IMR-90 (cell line): ENCODE measurements around the gene ZNFX1. TPM values are rescaled to one million over a fixed set of nuclear protein-coding genes. Genes with fewer than 3 reads are reported as not detected.

Source experiments
- ATAC-seq: fragments of 200-7000 bp; cut with Tn5 transposase; 2 replicates; pipeline ENCODE4 v1.9.1; 2020; ENCODE audit warnings: low read depth, mild to moderate bottlenecking, moderate library complexity
- BruUV-seq: library from RNA; stranded (reverse); fragments of 400-500 nt; replicated peaks from 2 replicates; lab custom pipeline; 2021; lab: Mats Ljungman, UMichigan
- CTCF ChIA-PET: fragments of 300-600 bp; formaldehyde crosslinking; extraction: SDS; loops from one replicate; lab custom pipeline; 2021; ENCODE audit warnings: antibody characterized with exemption; lab: Yijun Ruan, JAX
- POLR2A ChIA-PET: fragments of 300-600 bp; sonication (Branson Sonifier 250); formaldehyde crosslinking; loops from one replicate; lab custom pipeline; 2022; ENCODE audit warnings: antibody characterized with exemption; ENCODE audit not compliant: unreplicated experiment; lab: Charles Lee
- DNase-seq: peaks from one replicate; pipeline ENCODE4 v3.0.0; 2013
- H2AFZ ChIP-seq: replicated peaks from 2 replicates; pipeline ENCODE3; 2013; ENCODE audit warnings: low read length, mild to moderate bottlenecking; ENCODE audit not compliant: poor library complexity
- H2AK5ac ChIP-seq: 2 replicates; pipeline ENCODE4 v1.6.1; 2013; ENCODE audit warnings: low read depth, low read length, inconsistent platforms
- H2AK9ac ChIP-seq: replicated peaks from 2 replicates; pipeline ENCODE3; 2013; ENCODE audit warnings: mild to moderate bottlenecking, low read depth, low read length, moderate library complexity; ENCODE audit not compliant: poor library complexity
- H2BK120ac ChIP-seq: 2 replicates; pipeline ENCODE4 v1.6.1; 2013; ENCODE audit warnings: low read depth, low read length, inconsistent platforms
- H2BK15ac ChIP-seq: 3 replicates; pipeline ENCODE4 v1.6.1; 2013; ENCODE audit warnings: low read depth, low read length, inconsistent platforms
- H2BK20ac ChIP-seq: 2 replicates; pipeline ENCODE4 v1.6.1; 2013; ENCODE audit warnings: low read depth, mild to moderate bottlenecking, inconsistent platforms, low read length, moderate library complexity
- H2BK5ac ChIP-seq: 2 replicates; pipeline ENCODE4 v1.6.1; 2013; ENCODE audit warnings: mild to moderate bottlenecking, low read depth, low read length, inconsistent platforms; ENCODE audit not compliant: poor library complexity, severe bottlenecking
- H3K14ac ChIP-seq: replicated peaks from 2 replicates; pipeline ENCODE4 v1.6.1; 2013; ENCODE audit warnings: low read depth, low read length, inconsistent platforms
- H3K18ac ChIP-seq: 2 replicates; pipeline ENCODE4 v1.6.1; 2013; ENCODE audit warnings: low read depth, low read length, control low read depth
- H3K23ac ChIP-seq: 2 replicates; pipeline ENCODE4 v1.6.1; 2013; ENCODE audit warnings: low read depth, low read length, inconsistent platforms
- H3K27ac ChIP-seq: 2 replicates; pipeline ENCODE4 v1.5.1; 2013; ENCODE audit warnings: mild to moderate bottlenecking, control low read depth, low read length; ENCODE audit not compliant: insufficient read depth
- H3K27me3 ChIP-seq: 2 replicates; pipeline ENCODE4 v1.6.1; 2013; ENCODE audit warnings: low read length; ENCODE audit not compliant: control insufficient read depth, insufficient read depth
- H3K36me3 ChIP-seq: 2 replicates; pipeline ENCODE4 v1.6.1; 2013; ENCODE audit warnings: low read length, mixed read lengths; ENCODE audit not compliant: control insufficient read depth, insufficient read depth
- H3K4ac ChIP-seq: 2 replicates; pipeline ENCODE4 v1.6.1; 2013; ENCODE audit warnings: low read depth, low read length, inconsistent platforms
- H3K4me1 ChIP-seq: 2 replicates; pipeline ENCODE4 v1.6.1; 2013; ENCODE audit warnings: low read length, mixed read lengths; ENCODE audit not compliant: control insufficient read depth, insufficient read depth
- H3K4me2 ChIP-seq: 2 replicates; pipeline ENCODE4 v1.6.1; 2013; ENCODE audit warnings: low read depth, mild to moderate bottlenecking, control low read depth, low read length, moderate library complexity
- H3K4me3 ChIP-seq: 2 replicates; pipeline ENCODE4 v1.5.1; 2013; ENCODE audit warnings: low read depth, mild to moderate bottlenecking, control low read depth, low read length, moderate library complexity; ENCODE audit not compliant: insufficient read depth
- H3K56ac ChIP-seq: 2 replicates; pipeline ENCODE4 v1.6.1; 2013; ENCODE audit warnings: low read length, inconsistent platforms; ENCODE audit not compliant: insufficient read depth; ENCODE audit errors: extremely low read depth
- H3K79me1 ChIP-seq, 2 experiments: 2 replicates each; pipeline ENCODE4 v1.6.1; 2013; ENCODE audit warnings: low read length in 2 of 2, inconsistent platforms in 1 of 2, low read depth in 1 of 2
- H3K9ac ChIP-seq: 2 replicates; pipeline ENCODE4 v1.6.1; 2013; ENCODE audit warnings: low read depth, low read length, control low read depth
- H3K9me1 ChIP-seq: 2 replicates; pipeline ENCODE4 v1.6.1; 2013; ENCODE audit warnings: low read length, inconsistent platforms; ENCODE audit not compliant: insufficient read depth
- H3K9me3 ChIP-seq: 2 replicates; pipeline ENCODE4 v1.6.1; 2013; ENCODE audit warnings: low read length; ENCODE audit not compliant: control insufficient read depth, insufficient read depth
- H4K20me1 ChIP-seq: 2 replicates; pipeline ENCODE4 v1.6.1; 2013; ENCODE audit warnings: low read length, inconsistent platforms; ENCODE audit not compliant: insufficient read depth
- H4K5ac ChIP-seq: 2 replicates; pipeline ENCODE4 v1.6.1; 2013; ENCODE audit warnings: mild to moderate bottlenecking, low read depth, low read length, control low read depth
- H4K8ac ChIP-seq, 2 experiments: 2 replicates each; pipeline ENCODE4 v1.6.1; 2013; ENCODE audit warnings: low read depth in 2 of 2, low read length in 2 of 2, control low read depth in 1 of 2, inconsistent platforms in 1 of 2
- H4K91ac ChIP-seq: 2 replicates; pipeline ENCODE4 v1.6.1; 2013; ENCODE audit warnings: low read depth, low read length, inconsistent platforms; ENCODE audit not compliant: insufficient read depth
- CEBPB ChIP-seq: IDR thresholded peaks from 2 replicates; pipeline ENCODE4 v1.6.1; 2012; ENCODE audit warnings: low read depth, low read length, improper control_type of control experiment
- MAZ ChIP-seq: IDR thresholded peaks from 2 replicates; pipeline ENCODE4 v1.6.1; 2012; ENCODE audit warnings: low read depth, mild to moderate bottlenecking, low read length, improper control_type of control experiment, moderate library complexity, borderline replicate concordance
- RAD21 ChIP-seq: IDR thresholded peaks from 2 replicates; pipeline ENCODE4 v1.6.1; 2012; ENCODE audit warnings: low read length, improper control_type of control experiment
- RFX5 ChIP-seq: IDR thresholded peaks from 2 replicates; pipeline ENCODE4 v1.8.0; 2012; ENCODE audit warnings: low read depth, mild to moderate bottlenecking, low read length, moderate library complexity
- whole genome bisulfite sequencing, 2 experiments: methylation state at CpG; one replicate each; pipeline versions ENCODE4 v1.1.5 to v1.1.7; 2013; ENCODE audit warnings: missing lambda C conversion rate in 2 of 2; ENCODE audit not compliant: insufficient read length in 1 of 2; ENCODE audit errors: extremely low coverage in 2 of 2; 5-methylcytosine and 5-hydroxymethylcytosine counted together
- dilution Hi-C: fragments of 300-500 bp; cut with HindIII; formaldehyde crosslinking; loops from one replicate; pipeline ENCODE4 v1.14.3; 2018; ENCODE audit warnings: low sequenced_read_pairs; ENCODE audit not compliant: unreplicated experiment
- in situ Hi-C: fragments of 300-500 bp; cut with MboI; formaldehyde crosslinking; loops from 3 replicates; pipeline ENCODE4 v1.14.3; 2019; ENCODE audit warnings: low sequenced_read_pairs, inconsistent platforms, mixed read lengths
- intact Hi-C: fragments of 100-400 bp; cut with micrococcal nuclease; formaldehyde crosslinking; loops from 2 replicates; pipeline ENCODE4 v1.10.0; 2022
- polyA plus RNA-seq, 3 experiments: library from polyadenylated mRNA; depleted of rRNA; stranded (reverse); fragments of >200 nt; gene quantifications; 2 replicates each; pipeline ENCODE4 v1.2.3, GENCODE V29; 2012; ENCODE audit warnings: low replicate concordance in 1 of 3
- total RNA-seq: library from RNA; depleted of rRNA; stranded (reverse); fragments of >200 nt; gene quantifications from 2 replicates; pipeline ENCODE4 v1.2.3, GENCODE V29; 2012

The ZNFX1 gene
- total and polyA plus RNA-seq, 2 of the 4 experiments (the other 2 are of a cell fraction), result 10.9 to 60.9 TPM

- in situ Hi-C loops, result no loop called here
- H3K14ac ChIP-seq, result peak overlapping the region; percentile 96; the same call in 1 of the 2 replicates
- no TSS peak for BruUV-seq
- TF ChIP-seq CEBPB, result no peak
- TF ChIP-seq RFX5, result no peak
- no peak for TF ChIP-seq MAZ
- no peak for TF ChIP-seq RAD21
- H2BK5ac ChIP-seq, result peak overlapping the region; percentile 79
- peak overlapping the region; percentile 35; the same call in 1 of the 2 replicates for H3K56ac ChIP-seq
- no peaks in the 10 kb centered on the region for H3K27me3 ChIP-seq
- peak overlapping the region; percentile 65; the same call in 1 of the 2 replicates for H4K91ac ChIP-seq
- peak overlapping the region; percentile 96 for H3K23ac ChIP-seq
- peak overlapping the region; percentile 87 for H3K9ac ChIP-seq
- intact Hi-C loops, result no loop called here
- DNase-seq (no peak), ATAC-seq (no peak)
- H2AK5ac ChIP-seq, result peak overlapping the region; percentile 89
- peaks cover 6% of the 10 kb centered on the region for H3K4me1 ChIP-seq
- H3K18ac ChIP-seq, result peak overlapping the region; percentile 62
- no peak overlapping the region for H2BK20ac ChIP-seq
- H3K9me3 ChIP-seq, result peaks cover 11% of the 10 kb centered on the region; the same call in 1 of the 2 replicates
- 0 out of 2 replicates have a peak overlapping the region, but pooled peaks have one; percentile 41 for H2BK120ac ChIP-seq
- ChIA-PET POLR2A (no interaction called here), CTCF (no interaction called here)
- peak overlapping the region; percentile 53 for H3K4me3 ChIP-seq
- peak overlapping the region; percentile 91 for H3K4ac ChIP-seq
- peak overlapping the region; percentile 98 for H3K4me2 ChIP-seq
- 0% methylated on average over 11 of the region's 22 CpGs; no CpG with 5 or more reads in 1 of the 2 experiments for WGBS, 2 experiments
- dilution Hi-C loops, result no loop called here
- peaks cover 68% of the 10 kb centered on the region for H4K20me1 ChIP-seq
- H4K5ac ChIP-seq, result no peak overlapping the region; the same call in 1 of the 2 replicates
- H4K8ac ChIP-seq, result peak overlapping the region; percentile 37 to 72; a peak in 1 of 4 replicates
- peaks cover 28 to 66% of the 10 kb centered on the region in 2 experiments for H3K79me1 ChIP-seq
- H3K36me3 ChIP-seq, result peaks cover 51% of the 10 kb centered on the region
- peak overlapping the region; percentile 99 for H2AFZ ChIP-seq
- no peak overlapping the region for H2BK15ac ChIP-seq
- peak overlapping the region; percentile 98 for H2AK9ac ChIP-seq
- H3K27ac ChIP-seq, result peak overlapping the region; percentile 85
- peaks cover 10% of the 10 kb centered on the region for H3K9me1 ChIP-seq
Measured at GRCh38 chr20:49277786-49278035, 146 bp downstream of the ZNFX1 start.
